PC-9 (cell line): Measurements from ENCODE around the gene SGIP1. TPM values are rescaled to one million over a fixed set of nuclear protein-coding genes. Genes with fewer than 3 reads are reported as not detected.

Experiments used
- BruUV-seq: library from RNA; stranded (reverse); fragments of 400-500 nt; replicated peaks from 2 replicates; lab custom pipeline; 2021; lab: Mats Ljungman, UMichigan
- CTCF ChIA-PET: fragments of 300-600 bp; sonication (Branson Sonifier 250); formaldehyde crosslinking; loops from one replicate; lab custom pipeline; 2022; ENCODE audit warnings: antibody characterized with exemption; lab: Charles Lee
- POLR2A ChIA-PET: fragments of 300-600 bp; sonication (Branson Sonifier 250); formaldehyde crosslinking; loops from one replicate; lab custom pipeline; 2022; ENCODE audit warnings: antibody characterized with exemption; ENCODE audit not compliant: unreplicated experiment; lab: Charles Lee
- DNase-seq, 2 experiments: peaks; one replicate each; pipeline versions ENCODE4 v3.0.0 to v3.0.0-alpha.2; 2015 to 2022; ENCODE audit warnings: mixed read lengths in 1 of 2
- H2AFZ ChIP-seq: fragments of 200-600 bp; sonication (generic); 2 replicates; pipeline ENCODE4 v1.8.1; 2017; ENCODE audit warnings: antibody characterized with exemption
- H3F3A ChIP-seq: fragments of 200-600 bp; sonication (generic); 2 replicates; pipeline ENCODE4 v1.8.1; 2017; ENCODE audit warnings: antibody characterized with exemption, mild to moderate bottlenecking, low read depth; ENCODE audit not compliant: insufficient read depth
- H3K27ac ChIP-seq: fragments of 200-600 bp; sonication (generic); 2 replicates; pipeline ENCODE4 v1.6.1; 2016; ENCODE audit warnings: mixed run types
- H3K27me3 ChIP-seq: fragments of 200-600 bp; sonication (generic); 2 replicates; pipeline ENCODE4 v1.6.1; 2016; ENCODE audit warnings: low read depth, mixed run types; ENCODE audit not compliant: insufficient read depth
- H3K36me3 ChIP-seq: fragments of 200-600 bp; sonication (generic); 2 replicates; pipeline ENCODE4 v1.6.1; 2016; ENCODE audit warnings: low read depth, mixed run types
- H3K4me1 ChIP-seq: fragments of 200-600 bp; sonication (generic); replicated peaks from 2 replicates; pipeline ENCODE4 v1.6.1; 2016; ENCODE audit warnings: mixed run types; ENCODE audit not compliant: insufficient read depth
- H3K4me2 ChIP-seq: fragments of 200-600 bp; sonication (generic); 2 replicates; pipeline ENCODE4 v1.6.1; 2017; ENCODE audit warnings: mixed run types
- H3K4me3 ChIP-seq: fragments of 200-600 bp; sonication (generic); 2 replicates; pipeline ENCODE4 v1.6.1; 2016; ENCODE audit warnings: mixed run types
- H3K79me2 ChIP-seq: fragments of 200-600 bp; sonication (generic); 2 replicates; pipeline ENCODE4 v1.6.1; 2017; ENCODE audit warnings: low read depth, mixed run types
- H3K9me2 ChIP-seq: fragments of 200-600 bp; sonication (generic); 2 replicates; pipeline ENCODE4 v1.8.1; 2017; ENCODE audit warnings: mild to moderate bottlenecking; ENCODE audit not compliant: insufficient read depth
- H3K9me3 ChIP-seq: fragments of 200-600 bp; sonication (generic); 2 replicates; pipeline ENCODE4 v1.8.1; 2016; ENCODE audit warnings: low read depth; ENCODE audit not compliant: insufficient read depth
- H4K20me1 ChIP-seq: fragments of 200-600 bp; sonication (generic); 2 replicates; pipeline ENCODE4 v1.8.1; 2017; ENCODE audit not compliant: insufficient read depth
- EZH2 ChIP-seq: fragments of 200-600 bp; sonication (generic); IDR thresholded peaks from 2 replicates; pipeline ENCODE4 v1.8.0; 2017; ENCODE audit warnings: antibody characterized with exemption, low read depth
- intact Hi-C: fragments of 100-400 bp; cut with micrococcal nuclease; formaldehyde crosslinking; loops from one replicate; pipeline ENCODE4 v1.10.0; 2022; ENCODE audit not compliant: unreplicated experiment
- total RNA-seq: library from RNA; stranded (reverse); gene quantifications from 2 replicates; pipeline ENCODE4 v1.2.3, GENCODE V29; 2021
- TF ChIP-seq, protein P1 (sequence below): fragments of 200-600 bp; sonication (generic); conservative IDR thresholded peaks from 2 replicates; pipeline ENCODE4 v1.6.1; 2017; ENCODE audit warnings: mixed run types, antibody characterized with exemption, mild to moderate bottlenecking, moderate library complexity

The SGIP1 gene
- total RNA-seq, 1 experiment from 2014 or later = not detected

DNA sequence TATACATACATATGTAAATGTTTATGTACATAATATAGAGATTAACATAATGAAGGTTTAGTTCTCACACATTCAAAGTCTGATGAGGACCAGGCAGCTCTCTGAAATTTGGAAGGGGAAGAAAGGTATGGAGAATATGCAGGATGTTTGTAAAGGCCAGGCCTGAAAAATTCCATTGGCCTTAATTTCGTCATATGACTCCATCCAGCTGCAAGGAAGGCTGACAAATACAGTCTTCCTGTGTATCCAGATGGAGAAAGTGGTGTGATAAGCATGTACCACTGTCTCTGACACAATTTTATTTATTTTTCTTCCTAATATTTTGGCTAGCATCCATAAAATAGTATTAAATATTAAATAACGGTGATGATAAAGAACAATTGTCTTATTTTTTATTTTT is 6.3 kb upstream of the SGIP1 start:
- ChIA-PET POLR2A (no interaction called here), CTCF (no interaction called here)
- Histone ChIP-seq H3K36me3 (no peaks in the 10 kb centered on the region), H3K4me3 (no peak overlapping the region), H3K4me2 (no peak overlapping the region), H3K9me3 (no peaks in the 10 kb centered on the region), H3K27ac (no peak overlapping the region), H3K27me3 (no peaks in the 10 kb centered on the region), H2AFZ (no peak overlapping the region), H3K9me2 (peaks cover 4% of the 10 kb centered on the region; the same call in 1 of the 2 replicates), H3K4me1 (no peaks in the 10 kb centered on the region), H4K20me1 (no peaks in the 10 kb centered on the region), H3F3A (no peaks in the 10 kb centered on the region), H3K79me2 (no peaks in the 10 kb centered on the region)
- intact Hi-C loops = no loop called here
- DNase-seq = no peak
- TF ChIP-seq, protein P1, sequence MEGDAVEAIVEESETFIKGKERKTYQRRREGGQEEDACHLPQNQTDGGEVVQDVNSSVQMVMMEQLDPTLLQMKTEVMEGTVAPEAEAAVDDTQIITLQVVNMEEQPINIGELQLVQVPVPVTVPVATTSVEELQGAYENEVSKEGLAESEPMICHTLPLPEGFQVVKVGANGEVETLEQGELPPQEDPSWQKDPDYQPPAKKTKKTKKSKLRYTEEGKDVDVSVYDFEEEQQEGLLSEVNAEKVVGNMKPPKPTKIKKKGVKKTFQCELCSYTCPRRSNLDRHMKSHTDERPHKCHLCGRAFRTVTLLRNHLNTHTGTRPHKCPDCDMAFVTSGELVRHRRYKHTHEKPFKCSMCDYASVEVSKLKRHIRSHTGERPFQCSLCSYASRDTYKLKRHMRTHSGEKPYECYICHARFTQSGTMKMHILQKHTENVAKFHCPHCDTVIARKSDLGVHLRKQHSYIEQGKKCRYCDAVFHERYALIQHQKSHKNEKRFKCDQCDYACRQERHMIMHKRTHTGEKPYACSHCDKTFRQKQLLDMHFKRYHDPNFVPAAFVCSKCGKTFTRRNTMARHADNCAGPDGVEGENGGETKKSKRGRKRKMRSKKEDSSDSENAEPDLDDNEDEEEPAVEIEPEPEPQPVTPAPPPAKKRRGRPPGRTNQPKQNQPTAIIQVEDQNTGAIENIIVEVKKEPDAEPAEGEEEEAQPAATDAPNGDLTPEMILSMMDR = no peak
- TF ChIP-seq EZH2 = no peak
- BruUV-seq = no TSS peak

DNA sequence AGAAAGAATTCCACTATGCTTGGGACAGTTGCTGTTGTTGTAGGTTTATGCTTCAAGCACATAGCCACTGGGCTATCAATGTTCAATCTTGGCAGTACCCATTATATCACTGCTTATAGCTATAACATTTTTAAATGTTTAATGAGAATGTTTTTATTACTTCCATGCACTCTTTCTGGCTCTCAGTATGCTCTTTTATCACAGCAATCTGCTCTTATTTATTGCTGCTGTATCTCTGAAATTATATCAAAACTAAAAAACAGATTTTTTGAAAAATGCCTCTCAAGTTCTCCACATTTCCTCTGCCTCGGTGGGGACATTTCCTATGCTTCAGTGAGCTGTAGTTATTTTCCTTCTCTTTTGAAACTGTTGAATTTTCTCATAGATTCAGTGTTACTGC is 5.4 kb upstream of the SGIP1 start:
- Histone ChIP-seq H3K36me3 (no peaks in the 10 kb centered on the region), H2AFZ (no peak overlapping the region), H3K4me1 (no peaks in the 10 kb centered on the region), H3K4me2 (no peak overlapping the region), H3K27me3 (no peaks in the 10 kb centered on the region), H3K9me3 (no peaks in the 10 kb centered on the region), H3K4me3 (no peak overlapping the region), H3F3A (no peaks in the 10 kb centered on the region), H3K9me2 (peaks cover 4% of the 10 kb centered on the region; the same call in 1 of the 2 replicates), H3K27ac (no peak overlapping the region), H4K20me1 (no peaks in the 10 kb centered on the region), H3K79me2 (no peaks in the 10 kb centered on the region)
- ChIA-PET CTCF (no interaction called here), POLR2A (no interaction called here)
- DNase-seq = no peak
- TF ChIP-seq EZH2 = no peak
- TF ChIP-seq, protein P1 = no peak
- intact Hi-C loops = no loop called here
- BruUV-seq = no TSS peak

DNA sequence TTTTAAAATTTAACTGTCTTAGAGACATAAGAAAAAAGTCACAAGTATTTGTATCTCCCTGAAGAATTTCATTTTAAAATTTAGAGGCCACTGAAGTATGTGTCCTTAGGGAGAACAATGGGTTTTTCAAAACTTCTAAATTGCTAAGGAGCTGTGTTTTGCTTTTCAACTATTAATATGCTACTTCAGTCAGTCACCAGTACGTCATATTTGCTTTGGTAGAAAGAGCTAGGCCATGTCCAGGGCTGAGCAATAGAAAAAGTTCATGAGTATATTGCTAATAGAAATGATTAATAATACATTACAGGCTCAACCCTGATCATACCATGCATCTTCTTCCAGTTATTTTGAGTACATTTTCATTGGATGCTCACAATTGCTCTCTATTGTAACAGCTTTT is 1.7 kb upstream of the SGIP1 start:
- no peaks in the 10 kb centered on the region for H3K9me3 ChIP-seq
- no peak overlapping the region for H3K27ac ChIP-seq
- H3K27me3 ChIP-seq = no peaks in the 10 kb centered on the region
- no peaks in the 10 kb centered on the region for H4K20me1 ChIP-seq
- no peak for DNase-seq
- no peaks in the 10 kb centered on the region for H3K79me2 ChIP-seq
- no peak overlapping the region for H3K4me2 ChIP-seq
- no peaks in the 10 kb centered on the region for H3K36me3 ChIP-seq
- CTCF ChIA-PET = no interaction called here
- BruUV-seq = no TSS peak
- no peak overlapping the region for H2AFZ ChIP-seq
- intact Hi-C loops = no loop called here
- H3K4me1 ChIP-seq = no peaks in the 10 kb centered on the region
- no peak overlapping the region for H3K4me3 ChIP-seq
- no peaks in the 10 kb centered on the region for H3F3A ChIP-seq
- no peak for TF ChIP-seq EZH2
- TF ChIP-seq, protein P1 = no peak
- H3K9me2 ChIP-seq = peaks cover 4% of the 10 kb centered on the region; the same call in 1 of the 2 replicates
- POLR2A ChIA-PET = interaction anchor here (0.6 kb wide), 1 partner anchor 680 kb away, joined by 4 read pairs; no protein-coding TSS in a partner anchor
